ENCODE data around the gene PIGP.

DNA sequence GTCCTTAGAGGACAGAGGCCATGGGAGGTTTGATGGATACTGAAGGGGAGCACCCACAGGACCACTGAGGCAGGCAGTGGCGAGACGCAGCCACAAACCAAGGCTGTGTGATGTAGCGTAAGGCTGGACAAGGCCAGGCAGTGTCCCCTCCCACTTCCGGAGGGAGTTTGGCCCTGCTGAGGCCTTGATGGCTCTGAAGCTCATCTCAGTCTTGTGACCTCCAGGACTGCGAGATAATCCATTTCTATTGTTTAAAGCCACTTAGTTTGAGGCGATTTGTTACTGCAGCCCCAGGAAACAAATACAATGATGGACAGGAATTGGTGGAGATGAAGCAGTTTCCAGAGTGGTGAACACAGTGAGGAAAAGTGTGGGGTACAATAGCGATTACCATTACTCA is 15.3 kb downstream of the PIGP start:
- TF ChIP-seq ZNF24 (IDR thresholded peaks at IDR 0.05) (no peak), NFIC (IDR thresholded peaks at IDR 0.05; ENCODE audit: low read depth, low read length) (no peak), EP300 (IDR thresholded peaks at IDR 0.05; ENCODE audit: borderline replicate concordance in 1 of 2, control insufficient read depth in 1 of 2, low read depth in 2 of 2, low read length in 2 of 2) (no peak), POLR2A (IDR thresholded peaks at IDR 0.05; ENCODE audit: low read depth, low read length) (no peak), BACH1 (IDR thresholded peaks at IDR 0.05; ENCODE audit: borderline replicate concordance) (no peak), FOXM1 (IDR thresholded peaks at IDR 0.05; ENCODE audit: low read depth, low read length) (no peak), KDM1A (IDR thresholded peaks at IDR 0.05; ENCODE audit: borderline replicate concordance) (no peak)
- TF ChIP-seq, protein P1, sequence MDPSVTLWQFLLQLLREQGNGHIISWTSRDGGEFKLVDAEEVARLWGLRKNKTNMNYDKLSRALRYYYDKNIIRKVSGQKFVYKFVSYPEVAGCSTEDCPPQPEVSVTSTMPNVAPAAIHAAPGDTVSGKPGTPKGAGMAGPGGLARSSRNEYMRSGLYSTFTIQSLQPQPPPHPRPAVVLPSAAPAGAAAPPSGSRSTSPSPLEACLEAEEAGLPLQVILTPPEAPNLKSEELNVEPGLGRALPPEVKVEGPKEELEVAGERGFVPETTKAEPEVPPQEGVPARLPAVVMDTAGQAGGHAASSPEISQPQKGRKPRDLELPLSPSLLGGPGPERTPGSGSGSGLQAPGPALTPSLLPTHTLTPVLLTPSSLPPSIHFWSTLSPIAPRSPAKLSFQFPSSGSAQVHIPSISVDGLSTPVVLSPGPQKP (IDR thresholded peaks at IDR 0.05; ENCODE audit: low read depth, low read length): no peak
- TF ChIP-seq, protein P2, sequence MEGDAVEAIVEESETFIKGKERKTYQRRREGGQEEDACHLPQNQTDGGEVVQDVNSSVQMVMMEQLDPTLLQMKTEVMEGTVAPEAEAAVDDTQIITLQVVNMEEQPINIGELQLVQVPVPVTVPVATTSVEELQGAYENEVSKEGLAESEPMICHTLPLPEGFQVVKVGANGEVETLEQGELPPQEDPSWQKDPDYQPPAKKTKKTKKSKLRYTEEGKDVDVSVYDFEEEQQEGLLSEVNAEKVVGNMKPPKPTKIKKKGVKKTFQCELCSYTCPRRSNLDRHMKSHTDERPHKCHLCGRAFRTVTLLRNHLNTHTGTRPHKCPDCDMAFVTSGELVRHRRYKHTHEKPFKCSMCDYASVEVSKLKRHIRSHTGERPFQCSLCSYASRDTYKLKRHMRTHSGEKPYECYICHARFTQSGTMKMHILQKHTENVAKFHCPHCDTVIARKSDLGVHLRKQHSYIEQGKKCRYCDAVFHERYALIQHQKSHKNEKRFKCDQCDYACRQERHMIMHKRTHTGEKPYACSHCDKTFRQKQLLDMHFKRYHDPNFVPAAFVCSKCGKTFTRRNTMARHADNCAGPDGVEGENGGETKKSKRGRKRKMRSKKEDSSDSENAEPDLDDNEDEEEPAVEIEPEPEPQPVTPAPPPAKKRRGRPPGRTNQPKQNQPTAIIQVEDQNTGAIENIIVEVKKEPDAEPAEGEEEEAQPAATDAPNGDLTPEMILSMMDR (IDR thresholded peaks at IDR 0.05 in 2 of 3, conservative IDR thresholded peaks at IDR 0.05 in 1 of 3; ENCODE audit: control insufficient read depth in 2 of 3, extremely low read depth in 1 of 3, insufficient read depth in 1 of 3, low read depth in 3 of 3, low read length in 3 of 3): no peak
- TF ChIP-seq, protein P3, sequence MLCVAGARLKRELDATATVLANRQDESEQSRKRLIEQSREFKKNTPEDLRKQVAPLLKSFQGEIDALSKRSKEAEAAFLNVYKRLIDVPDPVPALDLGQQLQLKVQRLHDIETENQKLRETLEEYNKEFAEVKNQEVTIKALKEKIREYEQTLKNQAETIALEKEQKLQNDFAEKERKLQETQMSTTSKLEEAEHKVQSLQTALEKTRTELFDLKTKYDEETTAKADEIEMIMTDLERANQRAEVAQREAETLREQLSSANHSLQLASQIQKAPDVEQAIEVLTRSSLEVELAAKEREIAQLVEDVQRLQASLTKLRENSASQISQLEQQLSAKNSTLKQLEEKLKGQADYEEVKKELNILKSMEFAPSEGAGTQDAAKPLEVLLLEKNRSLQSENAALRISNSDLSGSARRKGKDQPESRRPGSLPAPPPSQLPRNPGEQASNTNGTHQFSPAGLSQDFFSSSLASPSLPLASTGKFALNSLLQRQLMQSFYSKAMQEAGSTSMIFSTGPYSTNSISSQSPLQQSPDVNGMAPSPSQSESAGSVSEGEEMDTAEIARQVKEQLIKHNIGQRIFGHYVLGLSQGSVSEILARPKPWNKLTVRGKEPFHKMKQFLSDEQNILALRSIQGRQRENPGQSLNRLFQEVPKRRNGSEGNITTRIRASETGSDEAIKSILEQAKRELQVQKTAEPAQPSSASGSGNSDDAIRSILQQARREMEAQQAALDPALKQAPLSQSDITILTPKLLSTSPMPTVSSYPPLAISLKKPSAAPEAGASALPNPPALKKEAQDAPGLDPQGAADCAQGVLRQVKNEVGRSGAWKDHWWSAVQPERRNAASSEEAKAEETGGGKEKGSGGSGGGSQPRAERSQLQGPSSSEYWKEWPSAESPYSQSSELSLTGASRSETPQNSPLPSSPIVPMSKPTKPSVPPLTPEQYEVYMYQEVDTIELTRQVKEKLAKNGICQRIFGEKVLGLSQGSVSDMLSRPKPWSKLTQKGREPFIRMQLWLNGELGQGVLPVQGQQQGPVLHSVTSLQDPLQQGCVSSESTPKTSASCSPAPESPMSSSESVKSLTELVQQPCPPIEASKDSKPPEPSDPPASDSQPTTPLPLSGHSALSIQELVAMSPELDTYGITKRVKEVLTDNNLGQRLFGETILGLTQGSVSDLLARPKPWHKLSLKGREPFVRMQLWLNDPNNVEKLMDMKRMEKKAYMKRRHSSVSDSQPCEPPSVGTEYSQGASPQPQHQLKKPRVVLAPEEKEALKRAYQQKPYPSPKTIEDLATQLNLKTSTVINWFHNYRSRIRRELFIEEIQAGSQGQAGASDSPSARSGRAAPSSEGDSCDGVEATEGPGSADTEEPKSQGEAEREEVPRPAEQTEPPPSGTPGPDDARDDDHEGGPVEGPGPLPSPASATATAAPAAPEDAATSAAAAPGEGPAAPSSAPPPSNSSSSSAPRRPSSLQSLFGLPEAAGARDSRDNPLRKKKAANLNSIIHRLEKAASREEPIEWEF (IDR thresholded peaks at IDR 0.05; ENCODE audit: insufficient replicate concordance, low read depth, low read length): no peak
